Astrocyte (in vitro differentiated cells and primary cell): ENCODE results near the gene CPNE5. TPM values are rescaled to one million over a fixed set of nuclear protein-coding genes. Genes with fewer than 3 reads are reported as not detected.

Experiments used
- DNase-seq: peaks from one replicate; pipeline ENCODE4 v3.0.0-alpha.2; 2010; ENCODE audit warnings: low read depth
- FAIRE-seq: peaks from 2 replicates; lab custom pipeline; 2011; peaks lifted over from hg19 to GRCh38; lab: Jason Lieb, UNC
- H2AFZ ChIP-seq: 2 replicates; pipeline ENCODE4 v1.6.0; 2012; ENCODE audit warnings: low read depth, low read length, inconsistent platforms
- H3K27ac ChIP-seq: 2 replicates; pipeline ENCODE4 v1.5.1; 2011; ENCODE audit warnings: low read depth, low read length, inconsistent platforms
- H3K27me3 ChIP-seq: 2 replicates; pipeline ENCODE4 v1.6.0; 2011; ENCODE audit warnings: low read length, inconsistent platforms; ENCODE audit not compliant: insufficient read depth
- H3K36me3 ChIP-seq: 2 replicates; pipeline ENCODE4 v1.5.1; 2011; ENCODE audit warnings: low read length, inconsistent platforms; ENCODE audit not compliant: insufficient read depth
- H3K4me1 ChIP-seq: 2 replicates; pipeline ENCODE4 v1.5.1; 2011; ENCODE audit warnings: low read length, inconsistent platforms; ENCODE audit not compliant: insufficient read depth
- H3K4me2 ChIP-seq: 2 replicates; pipeline ENCODE4 v1.6.0; 2012; ENCODE audit warnings: low read length, inconsistent platforms
- H3K4me3 ChIP-seq: 2 replicates; pipeline ENCODE4 v1.5.1; 2011; ENCODE audit warnings: low read depth, mild to moderate bottlenecking, low read length, inconsistent platforms; ENCODE audit not compliant: insufficient read depth
- H3K79me2 ChIP-seq: 2 replicates; pipeline ENCODE4 v1.6.0; 2012; ENCODE audit warnings: mild to moderate bottlenecking, low read length, inconsistent platforms; ENCODE audit not compliant: insufficient read depth
- H3K9ac ChIP-seq: 2 replicates; pipeline ENCODE4 v1.6.0; 2012; ENCODE audit warnings: mild to moderate bottlenecking, low read length, inconsistent platforms
- H3K9me3 ChIP-seq: 2 replicates; pipeline ENCODE4 v1.5.1; 2012; ENCODE audit warnings: low read depth, mild to moderate bottlenecking, low read length, inconsistent platforms; ENCODE audit not compliant: insufficient read depth
- H4K20me1 ChIP-seq: 2 replicates; pipeline ENCODE4 v1.6.0; 2012; ENCODE audit warnings: low read length, inconsistent platforms; ENCODE audit not compliant: insufficient read depth
- H3K27ac Mint-ChIP-seq: one replicate; pipeline ENCODE4 v1.8.0; 2021; ENCODE audit warnings: mild to moderate bottlenecking, mixed read lengths; ENCODE audit not compliant: unreplicated experiment
- H3K27me3 Mint-ChIP-seq: one replicate; pipeline ENCODE4 v1.8.0; 2021; ENCODE audit warnings: low read depth, mixed read lengths; ENCODE audit not compliant: unreplicated experiment
- H3K36me3 Mint-ChIP-seq: one replicate; pipeline ENCODE4 v1.8.0; 2021; ENCODE audit warnings: low read depth, mixed read lengths; ENCODE audit not compliant: unreplicated experiment
- H3K4me1 Mint-ChIP-seq: one replicate; pipeline ENCODE4 v1.8.0; 2021; ENCODE audit warnings: low read depth, mixed read lengths; ENCODE audit not compliant: unreplicated experiment
- H3K4me3 Mint-ChIP-seq: one replicate; pipeline ENCODE4 v1.8.0; 2021; ENCODE audit warnings: mild to moderate bottlenecking, moderate library complexity, mixed read lengths; ENCODE audit not compliant: unreplicated experiment
- H3K9me3 Mint-ChIP-seq: one replicate; pipeline ENCODE4 v1.8.0; 2021; ENCODE audit warnings: mild to moderate bottlenecking, mixed read lengths; ENCODE audit not compliant: unreplicated experiment
- CTCF ChIP-seq: IDR thresholded peaks from 2 replicates; pipeline ENCODE4 v1.5.1; 2011; ENCODE audit warnings: low read depth, mild to moderate bottlenecking, inconsistent platforms, low read length, moderate library complexity; ENCODE audit not compliant: insufficient read depth
- EZH2 ChIP-seq: IDR thresholded peaks from 2 replicates; pipeline ENCODE4 v1.6.1; 2012; ENCODE audit warnings: mild to moderate bottlenecking, low read length, inconsistent platforms; ENCODE audit not compliant: insufficient read depth
- total RNA-seq: library from RNA; stranded (reverse); gene quantifications from 2 replicates; pipeline ENCODE4 v1.2.1, GENCODE V29; 2021

The CPNE5 gene
- total RNA-seq, 1 donor from 2014 or later = 0.11 TPM

DNA sequence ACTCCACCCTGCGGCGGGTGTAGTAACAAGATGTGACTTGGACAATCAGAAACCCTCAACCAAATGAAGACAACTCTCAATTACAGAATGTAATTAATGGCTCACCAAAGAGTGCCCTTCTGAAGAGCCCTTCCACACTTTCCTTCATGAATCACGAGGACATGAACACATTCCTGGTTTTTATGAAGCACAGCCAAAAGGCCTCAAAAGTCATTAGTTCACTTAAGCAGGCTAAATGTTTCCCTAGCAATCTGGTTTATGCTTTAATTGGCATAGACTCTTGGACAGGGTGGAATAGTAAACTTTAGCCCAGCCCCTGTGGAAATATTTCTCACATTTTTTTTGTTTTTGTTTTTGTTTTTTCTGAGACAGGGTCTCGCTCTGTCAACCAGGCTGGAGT is 20.5 kb downstream of the CPNE5 start:
- no peaks in the 10 kb centered on the region for H3K79me2 ChIP-seq
- H3K4me3 ChIP-seq = no peak overlapping the region
- peaks cover 23% of the 10 kb centered on the region for H3K27me3 Mint-ChIP-seq
- no peak overlapping the region for H3K4me2 ChIP-seq
- H3K36me3 ChIP-seq = no peaks in the 10 kb centered on the region
- peaks cover 21% of the 10 kb centered on the region for H3K4me1 Mint-ChIP-seq
- H3K4me1 ChIP-seq = peaks cover 10% of the 10 kb centered on the region
- FAIRE-seq = no peak
- H3K27ac ChIP-seq = no peak overlapping the region
- no peaks in the 10 kb centered on the region for H4K20me1 ChIP-seq
- H3K4me3 Mint-ChIP-seq = no peak overlapping the region
- H3K27ac Mint-ChIP-seq = no peak overlapping the region
- peaks cover 4% of the 10 kb centered on the region for H3K36me3 Mint-ChIP-seq
- no peaks in the 10 kb centered on the region for H3K9me3 Mint-ChIP-seq
- no peak for DNase-seq
- no peak overlapping the region for H3K9ac ChIP-seq
- no peaks in the 10 kb centered on the region for H3K9me3 ChIP-seq
- no peak for TF ChIP-seq EZH2
- no peak for TF ChIP-seq CTCF
- no peak overlapping the region for H2AFZ ChIP-seq
- H3K27me3 ChIP-seq = peaks cover 2% of the 10 kb centered on the region

DNA sequence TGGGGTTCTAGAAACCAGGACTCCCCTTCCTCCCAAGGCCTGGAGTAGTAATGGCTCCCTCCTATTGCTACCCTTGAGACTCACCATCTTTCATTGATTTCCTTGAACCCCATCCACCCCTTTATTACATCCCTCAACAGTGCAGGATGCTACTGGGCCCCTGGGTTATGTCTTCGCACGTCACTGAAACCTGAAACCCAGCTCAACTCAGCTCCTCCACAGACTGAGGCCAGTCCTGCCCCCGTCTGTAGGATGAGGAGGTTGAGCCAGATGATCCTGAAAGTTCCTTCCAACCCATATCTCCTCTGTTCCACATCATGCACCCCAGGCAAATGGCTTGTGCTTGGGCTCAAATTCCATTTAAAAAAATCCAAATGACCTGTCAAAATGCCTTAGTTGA is 21.4 kb downstream of the CPNE5 start:
- Mint-ChIP-seq H3K9me3 (no peaks in the 10 kb centered on the region), H3K36me3 (peaks cover 4% of the 10 kb centered on the region), H3K27me3 (peaks cover 26% of the 10 kb centered on the region), H3K4me1 (peaks cover 18% of the 10 kb centered on the region), H3K4me3 (no peak overlapping the region), H3K27ac (no peak overlapping the region)
- H3K4me1 ChIP-seq = peaks cover 8% of the 10 kb centered on the region
- H3K4me2 ChIP-seq = no peak overlapping the region
- H2AFZ ChIP-seq = no peak overlapping the region
- no peak for FAIRE-seq
- H3K9me3 ChIP-seq = no peaks in the 10 kb centered on the region
- H3K4me3 ChIP-seq = no peak overlapping the region
- no peak for TF ChIP-seq CTCF
- TF ChIP-seq EZH2 = no peak
- peaks cover 2% of the 10 kb centered on the region for H3K27me3 ChIP-seq
- H3K79me2 ChIP-seq = no peaks in the 10 kb centered on the region
- no peaks in the 10 kb centered on the region for H4K20me1 ChIP-seq
- no peak overlapping the region for H3K9ac ChIP-seq
- H3K36me3 ChIP-seq = no peaks in the 10 kb centered on the region
- no peak for DNase-seq
- H3K27ac ChIP-seq = no peak overlapping the region

DNA sequence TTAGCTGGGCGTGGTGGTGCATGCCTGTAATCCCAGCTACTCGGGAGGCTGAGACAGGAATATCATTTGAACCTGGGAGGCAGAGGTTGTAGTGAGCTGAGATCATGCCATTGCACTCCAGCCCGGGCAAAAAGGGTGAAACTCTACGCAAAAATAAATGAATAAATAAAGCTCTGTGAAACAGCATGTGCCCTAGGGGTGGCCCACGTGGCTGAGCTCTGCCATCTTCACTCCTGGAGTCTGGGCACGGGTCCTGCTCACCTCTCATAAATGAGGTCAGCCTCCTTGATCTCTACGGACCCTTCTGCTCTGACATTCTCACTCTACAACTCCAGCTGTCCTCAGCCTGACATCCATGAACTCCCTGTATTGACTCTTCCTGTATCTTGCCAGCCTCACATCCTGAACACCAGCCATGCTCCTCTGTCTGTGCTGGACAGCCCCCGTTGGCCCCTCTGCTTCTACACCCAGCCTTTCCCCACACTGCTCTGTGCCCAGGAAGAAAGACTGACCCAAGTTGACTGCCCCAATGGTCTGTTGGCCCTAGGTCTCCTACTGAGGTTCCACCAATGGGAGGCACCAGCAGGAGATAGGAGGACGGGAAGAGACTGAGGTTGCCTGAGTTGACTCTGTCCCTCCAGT is 21.9 kb downstream of the CPNE5 start:
- Histone ChIP-seq H3K9me3 (no peaks in the 10 kb centered on the region), H3K36me3 (no peaks in the 10 kb centered on the region), H3K79me2 (no peaks in the 10 kb centered on the region), H3K27ac (no peak overlapping the region), H2AFZ (no peak overlapping the region), H3K9ac (no peak overlapping the region), H3K27me3 (peaks cover 2% of the 10 kb centered on the region), H3K4me3 (no peak overlapping the region), H4K20me1 (no peaks in the 10 kb centered on the region), H3K4me2 (no peak overlapping the region), H3K4me1 (peaks cover 3% of the 10 kb centered on the region)
- Mint-ChIP-seq H3K36me3 (peaks cover 4% of the 10 kb centered on the region), H3K4me1 (peaks cover 17% of the 10 kb centered on the region), H3K9me3 (no peaks in the 10 kb centered on the region), H3K4me3 (no peak overlapping the region), H3K27me3 (peaks cover 26% of the 10 kb centered on the region), H3K27ac (no peak overlapping the region)
- no peak for DNase-seq
- no peak for FAIRE-seq
- TF ChIP-seq CTCF (no peak), EZH2 (no peak)
